WTC11 (cell line): ENCODE data around the gene LMBRD1. TPM values are rescaled to one million over a fixed set of nuclear protein-coding genes. Genes with fewer than 3 reads are reported as not detected.

Source experiments
- ATAC-seq: fragments of 200-7000 bp; cut with Tn5 transposase; 2 replicates; pipeline ENCODE4 v1.10.0; 2021; ENCODE audit warnings: mild to moderate bottlenecking, moderate library complexity
- CTCF ChIA-PET: fragments of 300-600 bp; sonication (Branson Sonifier 250); formaldehyde crosslinking; loops from one replicate; lab custom pipeline; 2021; ENCODE audit warnings: antibody characterized with exemption; lab: Charles Lee
- POLR2A ChIA-PET: fragments of 350-600 bp; sonication (Branson Sonifier 250); formaldehyde crosslinking; loops from one replicate; lab custom pipeline; 2021; ENCODE audit warnings: antibody characterized with exemption; lab: Charles Lee
- DNase-seq: peaks from one replicate; pipeline ENCODE4 v3.0.0; 2021; ENCODE audit warnings: low spot score
- H3K27ac Mint-ChIP-seq: 2 replicates; pipeline ENCODE4 v1.8.0; 2021; ENCODE audit warnings: mixed read lengths
- H3K27me3 Mint-ChIP-seq: 2 replicates; pipeline ENCODE4 v1.8.0; 2021; ENCODE audit warnings: low read depth, mild to moderate bottlenecking, moderate library complexity, mixed read lengths
- H3K36me3 Mint-ChIP-seq: 2 replicates; pipeline ENCODE4 v1.8.0; 2021; ENCODE audit warnings: mixed read lengths
- H3K4me1 Mint-ChIP-seq: 2 replicates; pipeline ENCODE4 v1.8.0; 2022; ENCODE audit warnings: mixed read lengths
- H3K4me3 Mint-ChIP-seq: 2 replicates; pipeline ENCODE4 v1.8.0; 2021; ENCODE audit warnings: mild to moderate bottlenecking, moderate library complexity, mixed read lengths
- H3K9me3 Mint-ChIP-seq: 2 replicates; pipeline ENCODE4 v1.8.0; 2021; ENCODE audit warnings: mixed read lengths
- ATF1 ChIP-seq: sonication (generic); formaldehyde crosslinking; IDR thresholded peaks from 2 replicates; pipeline ENCODE4 v1.8.1; 2023; ENCODE audit warnings: mild to moderate bottlenecking, moderate library complexity, missing genetic modification reagents
- ATF3 ChIP-seq: sonication (generic); formaldehyde crosslinking; conservative IDR thresholded peaks from 2 replicates; pipeline ENCODE4 v1.8.1; 2022; ENCODE audit warnings: mild to moderate bottlenecking, missing genetic modification reagents
- ERG ChIP-seq: fragments of 250-450 bp; sonication (Bioruptor Pico); IDR thresholded peaks from 2 replicates; pipeline ENCODE4 v1.8.0; 2021; ENCODE audit warnings: mild to moderate bottlenecking
- ETV6 ChIP-seq: sonication (generic); formaldehyde crosslinking; IDR thresholded peaks from 2 replicates; pipeline ENCODE4 v1.8.1; 2022; ENCODE audit warnings: mild to moderate bottlenecking, missing genetic modification reagents
- MXD4 ChIP-seq: fragments of 250-450 bp; sonication (Bioruptor Pico); IDR thresholded peaks from 2 replicates; pipeline ENCODE4 v1.8.0; 2021; ENCODE audit warnings: mild to moderate bottlenecking, moderate library complexity, borderline replicate concordance
- OVOL2 ChIP-seq: fragments of 250-450 bp; sonication (Bioruptor Pico); IDR thresholded peaks from 2 replicates; pipeline ENCODE4 v1.9.0; 2021; ENCODE audit warnings: mild to moderate bottlenecking, borderline replicate concordance
- PREB ChIP-seq: sonication (generic); formaldehyde crosslinking; IDR thresholded peaks from 2 replicates; pipeline ENCODE4 v1.8.1; 2022; ENCODE audit warnings: mild to moderate bottlenecking, missing genetic modification reagents, moderate library complexity, borderline replicate concordance
- RELA ChIP-seq: sonication (generic); formaldehyde crosslinking; IDR thresholded peaks from 2 replicates; pipeline ENCODE4 v1.8.1; 2022; ENCODE audit warnings: missing genetic modification reagents, mild to moderate bottlenecking, borderline replicate concordance
- ZNF425 ChIP-seq: fragments of 250-450 bp; sonication (Bioruptor Pico); conservative IDR thresholded peaks from 2 replicates; pipeline ENCODE4 v1.9.0; 2021; ENCODE audit warnings: mild to moderate bottlenecking
- total RNA-seq: library from RNA; stranded (reverse); gene quantifications from 3 replicates; pipeline ENCODE4 v1.2.3, GENCODE V29; 2021
- TF ChIP-seq, protein P1 (sequence below): fragments of 250-450 bp; sonication (Bioruptor Pico); IDR thresholded peaks from 2 replicates; pipeline ENCODE4 v1.9.0; 2021; ENCODE audit warnings: mild to moderate bottlenecking
- TF ChIP-seq, protein P2 (sequence below): sonication (generic); formaldehyde crosslinking; IDR thresholded peaks from 2 replicates; pipeline ENCODE4 v1.8.1; 2023; ENCODE audit warnings: mild to moderate bottlenecking, moderate library complexity, missing genetic modification reagents
- TF ChIP-seq, protein P3 (sequence below): sonication (generic); formaldehyde crosslinking; IDR thresholded peaks from 2 replicates; pipeline ENCODE4 v1.8.1; 2022; ENCODE audit warnings: missing genetic modification reagents, borderline replicate concordance

The LMBRD1 gene
- total RNA-seq, 1 experiment from 2014 or later = 15.0 TPM

GRCh38 chr6:69768664-69769063, 28.1 kb downstream of the LMBRD1 start:
- CTCF ChIA-PET = no interaction called here

DNA sequence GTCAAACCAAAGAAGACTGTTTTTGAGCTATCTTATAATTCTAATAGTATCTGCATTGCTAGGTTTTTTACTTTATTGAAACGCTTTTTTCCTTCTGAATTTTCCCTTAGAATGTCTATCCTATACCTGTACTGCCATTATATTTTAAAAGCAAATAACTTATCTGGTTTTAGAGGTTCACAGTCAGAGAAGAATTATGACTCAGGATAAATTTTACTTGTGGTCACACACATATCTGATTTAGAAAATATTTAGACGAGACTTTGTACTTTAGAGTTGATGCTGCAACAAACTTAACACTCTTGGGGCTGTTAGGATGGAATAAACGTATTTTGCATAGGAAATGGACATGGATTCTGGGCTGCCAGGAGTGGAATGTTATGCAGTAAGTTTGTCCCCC, 33.0 kb downstream of the LMBRD1 start:
- ATAC-seq = no peak
- TF ChIP-seq ZNF425 (CRISPR knock-in tag) (no peak), OVOL2 (no peak), MXD4 (no peak), ATF1 (CRISPR knock-in tag) (no peak), RELA (CRISPR knock-in tag) (no peak), ERG (CRISPR knock-in tag) (no peak), PREB (CRISPR knock-in tag) (no peak), ATF3 (CRISPR knock-in tag) (no peak)
- TF ChIP-seq, protein P1, sequence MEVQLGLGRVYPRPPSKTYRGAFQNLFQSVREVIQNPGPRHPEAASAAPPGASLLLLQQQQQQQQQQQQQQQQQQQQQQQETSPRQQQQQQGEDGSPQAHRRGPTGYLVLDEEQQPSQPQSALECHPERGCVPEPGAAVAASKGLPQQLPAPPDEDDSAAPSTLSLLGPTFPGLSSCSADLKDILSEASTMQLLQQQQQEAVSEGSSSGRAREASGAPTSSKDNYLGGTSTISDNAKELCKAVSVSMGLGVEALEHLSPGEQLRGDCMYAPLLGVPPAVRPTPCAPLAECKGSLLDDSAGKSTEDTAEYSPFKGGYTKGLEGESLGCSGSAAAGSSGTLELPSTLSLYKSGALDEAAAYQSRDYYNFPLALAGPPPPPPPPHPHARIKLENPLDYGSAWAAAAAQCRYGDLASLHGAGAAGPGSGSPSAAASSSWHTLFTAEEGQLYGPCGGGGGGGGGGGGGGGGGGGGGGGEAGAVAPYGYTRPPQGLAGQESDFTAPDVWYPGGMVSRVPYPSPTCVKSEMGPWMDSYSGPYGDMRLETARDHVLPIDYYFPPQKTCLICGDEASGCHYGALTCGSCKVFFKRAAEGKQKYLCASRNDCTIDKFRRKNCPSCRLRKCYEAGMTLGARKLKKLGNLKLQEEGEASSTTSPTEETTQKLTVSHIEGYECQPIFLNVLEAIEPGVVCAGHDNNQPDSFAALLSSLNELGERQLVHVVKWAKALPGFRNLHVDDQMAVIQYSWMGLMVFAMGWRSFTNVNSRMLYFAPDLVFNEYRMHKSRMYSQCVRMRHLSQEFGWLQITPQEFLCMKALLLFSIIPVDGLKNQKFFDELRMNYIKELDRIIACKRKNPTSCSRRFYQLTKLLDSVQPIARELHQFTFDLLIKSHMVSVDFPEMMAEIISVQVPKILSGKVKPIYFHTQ (CRISPR knock-in tag) = no peak
- TF ChIP-seq, protein P2, sequence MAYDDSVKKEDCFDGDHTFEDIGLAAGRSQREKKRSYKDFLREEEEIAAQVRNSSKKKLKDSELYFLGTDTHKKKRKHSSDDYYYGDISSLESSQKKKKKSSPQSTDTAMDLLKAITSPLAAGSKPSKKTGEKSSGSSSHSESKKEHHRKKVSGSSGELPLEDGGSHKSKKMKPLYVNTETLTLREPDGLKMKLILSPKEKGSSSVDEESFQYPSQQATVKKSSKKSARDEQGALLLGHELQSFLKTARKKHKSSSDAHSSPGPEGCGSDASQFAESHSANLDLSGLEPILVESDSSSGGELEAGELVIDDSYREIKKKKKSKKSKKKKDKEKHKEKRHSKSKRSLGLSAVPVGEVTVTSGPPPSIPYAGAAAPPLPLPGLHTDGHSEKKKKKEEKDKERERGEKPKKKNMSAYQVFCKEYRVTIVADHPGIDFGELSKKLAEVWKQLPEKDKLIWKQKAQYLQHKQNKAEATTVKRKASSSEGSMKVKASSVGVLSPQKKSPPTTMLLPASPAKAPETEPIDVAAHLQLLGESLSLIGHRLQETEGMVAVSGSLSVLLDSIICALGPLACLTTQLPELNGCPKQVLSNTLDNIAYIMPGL = no peak
- TF ChIP-seq, all 79 proteins: peak for 0
- no peaks in the 10 kb centered on the region for H3K9me3 Mint-ChIP-seq
- H3K4me1 Mint-ChIP-seq = peaks cover 4% of the 10 kb centered on the region
- ChIA-PET POLR2A (no interaction called here), CTCF (no interaction called here)
- no peak overlapping the region for H3K4me3 Mint-ChIP-seq
- H3K27ac Mint-ChIP-seq = no peak overlapping the region
- DNase-seq = no peak
- no peaks in the 10 kb centered on the region; the same call in 1 of the 2 replicates for H3K36me3 Mint-ChIP-seq
- no peaks in the 10 kb centered on the region for H3K27me3 Mint-ChIP-seq

More at GRCh38 chr6:69768664-69769063, 28.1 kb downstream of the LMBRD1 start:
- DNase-seq (no peak), ATAC-seq (no peak)
- H3K36me3 Mint-ChIP-seq = no peaks in the 10 kb centered on the region; the same call in 1 of the 2 replicates
- no peak for TF ChIP-seq ATF1 (CRISPR knock-in tag)
- TF ChIP-seq, protein P3, sequence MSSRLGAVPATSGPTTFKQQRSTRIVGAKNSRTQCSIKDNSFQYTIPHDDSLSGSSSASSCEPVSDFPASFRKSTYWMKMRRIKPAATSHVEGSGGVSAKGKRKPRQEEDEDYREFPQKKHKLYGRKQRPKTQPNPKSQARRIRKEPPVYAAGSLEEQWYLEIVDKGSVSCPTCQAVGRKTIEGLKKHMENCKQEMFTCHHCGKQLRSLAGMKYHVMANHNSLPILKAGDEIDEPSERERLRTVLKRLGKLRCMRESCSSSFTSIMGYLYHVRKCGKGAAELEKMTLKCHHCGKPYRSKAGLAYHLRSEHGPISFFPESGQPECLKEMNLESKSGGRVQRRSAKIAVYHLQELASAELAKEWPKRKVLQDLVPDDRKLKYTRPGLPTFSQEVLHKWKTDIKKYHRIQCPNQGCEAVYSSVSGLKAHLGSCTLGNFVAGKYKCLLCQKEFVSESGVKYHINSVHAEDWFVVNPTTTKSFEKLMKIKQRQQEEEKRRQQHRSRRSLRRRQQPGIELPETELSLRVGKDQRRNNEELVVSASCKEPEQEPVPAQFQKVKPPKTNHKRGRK (CRISPR knock-in tag) = no peak
- TF ChIP-seq ETV6 (CRISPR knock-in tag) = no peak
- TF ChIP-seq, protein P1 (CRISPR knock-in tag) = no peak
- H3K27ac Mint-ChIP-seq = no peak overlapping the region
- H3K4me3 Mint-ChIP-seq = no peak overlapping the region
- H3K27me3 Mint-ChIP-seq = no peaks in the 10 kb centered on the region
- peaks cover 7% of the 10 kb centered on the region; the same call in 1 of the 2 replicates for H3K9me3 Mint-ChIP-seq
- POLR2A ChIA-PET = no interaction called here
- H3K4me1 Mint-ChIP-seq = no peaks in the 10 kb centered on the region
